Neural cell (in vitro differentiated cells): ENCODE data around the gene CELA2A.

Experiments used
- CTCF ChIP-seq: fragments of 450-650 bp; IDR thresholded peaks from 2 replicates; pipeline ENCODE4 v1.5.1; 2014; ENCODE audit warnings: antibody characterized with exemption, mild to moderate bottlenecking, moderate library complexity; ENCODE audit not compliant: poor library complexity, severe bottlenecking
- MXI1 ChIP-seq: fragments of 450-650 bp; conservative IDR thresholded peaks from 2 replicates; pipeline ENCODE4 v1.6.1; 2014; ENCODE audit warnings: antibody characterized with exemption, mild to moderate bottlenecking; ENCODE audit not compliant: poor library complexity, severe bottlenecking
- SMC3 ChIP-seq: fragments of 450-650 bp; conservative IDR thresholded peaks from 2 replicates; pipeline ENCODE4 v1.6.1; 2014; ENCODE audit warnings: antibody characterized with exemption, mild to moderate bottlenecking, moderate library complexity; ENCODE audit not compliant: poor library complexity

- no peak for TF ChIP-seq CTCF
- no peak for TF ChIP-seq SMC3
- no peak for TF ChIP-seq MXI1
Measured at GRCh38 chr1:15475752-15476314, 19.3 kb downstream of the CELA2A start, which contains the start of gene CELA2B.
